ENCODE measurements around the gene GPR176.

The GPR176 gene

DNA sequence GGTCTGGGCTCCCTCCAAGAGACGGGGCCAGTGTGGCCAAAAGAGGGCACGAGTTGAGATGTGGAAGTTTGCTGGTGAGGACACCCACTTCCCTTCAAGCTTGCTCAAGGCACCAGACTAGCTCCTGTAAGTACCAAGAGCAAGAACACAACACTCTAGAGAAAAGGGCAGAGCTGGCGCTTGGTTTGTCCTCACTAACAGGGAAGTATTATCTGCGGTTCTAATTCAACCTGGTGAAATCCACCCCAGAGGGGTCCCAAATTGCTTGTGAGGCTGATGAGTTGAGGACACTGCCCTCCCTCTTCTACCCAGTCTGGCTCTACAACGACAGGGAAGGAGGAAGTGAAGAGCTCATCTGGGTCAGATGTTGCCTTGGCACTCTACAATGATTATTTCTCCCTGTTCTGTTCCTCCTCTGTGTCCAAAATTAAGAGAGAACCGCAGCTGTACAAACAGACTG lies 120.5 kb downstream of the GPR176 start:
- no peaks in the 10 kb centered on the region for H3K36me3 ChIP-seq (ENCODE audit: control insufficient read depth, insufficient read depth, low read length)
- H3K9me3 ChIP-seq (ENCODE audit: control insufficient read depth, low read length): no peaks in the 10 kb centered on the region
- no peaks in the 10 kb centered on the region for H3K27me3 ChIP-seq (ENCODE audit: control insufficient read depth, insufficient read depth, low read length, poor library complexity, severe bottlenecking)
- no peak overlapping the region for H3K27ac ChIP-seq (ENCODE audit: insufficient read depth, low read depth, low read length, poor library complexity, severe bottlenecking)
- 93 to 95% methylated on average over 6 of the region's 6 CpGs for WGBS, 2 experiments
- no peaks in the 10 kb centered on the region for H3K4me1 ChIP-seq (ENCODE audit: control insufficient read depth, insufficient read depth, low read length)
- H3K4me3 ChIP-seq (ENCODE audit: insufficient read depth, low read depth, low read length): no peak overlapping the region

- H3K27me3 ChIP-seq (ENCODE audit: control insufficient read depth, insufficient read depth, low read length, poor library complexity, severe bottlenecking): no peaks in the 10 kb centered on the region
- H3K4me1 ChIP-seq (ENCODE audit: control insufficient read depth, insufficient read depth, low read length): no peaks in the 10 kb centered on the region
- no peak overlapping the region for H3K27ac ChIP-seq (ENCODE audit: insufficient read depth, low read depth, low read length, poor library complexity, severe bottlenecking)
- no peak overlapping the region for H3K4me3 ChIP-seq (ENCODE audit: insufficient read depth, low read depth, low read length)
- no peaks in the 10 kb centered on the region for H3K9me3 ChIP-seq (ENCODE audit: control insufficient read depth, low read length)
- 87 to 90% methylated on average over 4 to 6 of the region's 6 CpGs for WGBS, 2 experiments
- no peaks in the 10 kb centered on the region for H3K36me3 ChIP-seq (ENCODE audit: control insufficient read depth, insufficient read depth, low read length)
Measured at GRCh38 chr15:39798382-39798781, 121.7 kb downstream of the GPR176 start.

- Histone ChIP-seq H3K9me3 (ENCODE audit: control insufficient read depth, low read length) (no peaks in the 10 kb centered on the region), H3K27ac (ENCODE audit: insufficient read depth, low read depth, low read length, poor library complexity, severe bottlenecking) (no peak overlapping the region), H3K4me1 (ENCODE audit: control insufficient read depth, insufficient read depth, low read length) (no peaks in the 10 kb centered on the region), H3K27me3 (ENCODE audit: control insufficient read depth, insufficient read depth, low read length, poor library complexity, severe bottlenecking) (no peaks in the 10 kb centered on the region), H3K4me3 (ENCODE audit: insufficient read depth, low read depth, low read length) (no peak overlapping the region), H3K36me3 (ENCODE audit: control insufficient read depth, insufficient read depth, low read length) (no peaks in the 10 kb centered on the region)
- 93 to 95% methylated on average over 6 of the region's 6 CpGs for WGBS, 2 experiments
Measured at GRCh38 chr15:39797407-39797806, 122.7 kb downstream of the GPR176 start.

- 89 to 97% methylated on average over 4 to 5 of the region's 5 CpGs for WGBS, 2 experiments
- Histone ChIP-seq H3K4me3 (ENCODE audit: insufficient read depth, low read depth, low read length) (no peak overlapping the region), H3K27ac (ENCODE audit: insufficient read depth, low read depth, low read length, poor library complexity, severe bottlenecking) (no peak overlapping the region), H3K4me1 (ENCODE audit: control insufficient read depth, insufficient read depth, low read length) (no peaks in the 10 kb centered on the region), H3K9me3 (ENCODE audit: control insufficient read depth, low read length) (no peaks in the 10 kb centered on the region), H3K36me3 (ENCODE audit: control insufficient read depth, insufficient read depth, low read length) (no peaks in the 10 kb centered on the region), H3K27me3 (ENCODE audit: control insufficient read depth, insufficient read depth, low read length, poor library complexity, severe bottlenecking) (no peaks in the 10 kb centered on the region)
Measured at GRCh38 chr15:39796601-39797000, 123.5 kb downstream of the GPR176 start.

DNA sequence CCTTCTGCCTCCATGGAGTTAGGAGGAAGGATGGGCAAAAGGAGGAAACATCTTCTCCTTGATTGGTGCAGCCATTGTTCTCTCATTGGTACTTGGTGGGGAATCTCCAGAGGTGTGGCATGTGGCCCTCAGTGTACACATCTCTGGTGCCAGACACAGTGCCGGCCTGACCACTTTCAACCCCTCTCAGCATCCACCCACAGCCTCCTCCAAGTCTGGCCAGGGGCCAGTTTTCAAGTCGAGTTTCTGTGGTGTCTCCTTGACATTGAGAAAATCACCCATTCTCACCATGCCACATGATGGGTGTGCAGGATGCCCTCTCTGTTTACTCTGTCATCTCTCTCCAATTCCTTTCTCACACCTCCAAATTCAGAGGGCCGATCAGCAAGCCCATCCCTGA lies 124.6 kb downstream of the GPR176 start:
- Histone ChIP-seq H3K36me3 (ENCODE audit: control insufficient read depth, insufficient read depth, low read length) (no peaks in the 10 kb centered on the region), H3K27me3 (ENCODE audit: control insufficient read depth, insufficient read depth, low read length, poor library complexity, severe bottlenecking) (no peaks in the 10 kb centered on the region), H3K27ac (ENCODE audit: insufficient read depth, low read depth, low read length, poor library complexity, severe bottlenecking) (no peak overlapping the region), H3K4me1 (ENCODE audit: control insufficient read depth, insufficient read depth, low read length) (no peaks in the 10 kb centered on the region), H3K4me3 (ENCODE audit: insufficient read depth, low read depth, low read length) (no peak overlapping the region), H3K9me3 (ENCODE audit: control insufficient read depth, low read length) (no peaks in the 10 kb centered on the region)
- 93% methylated on average over 3 of the region's 3 CpGs for WGBS, 2 experiments

DNA sequence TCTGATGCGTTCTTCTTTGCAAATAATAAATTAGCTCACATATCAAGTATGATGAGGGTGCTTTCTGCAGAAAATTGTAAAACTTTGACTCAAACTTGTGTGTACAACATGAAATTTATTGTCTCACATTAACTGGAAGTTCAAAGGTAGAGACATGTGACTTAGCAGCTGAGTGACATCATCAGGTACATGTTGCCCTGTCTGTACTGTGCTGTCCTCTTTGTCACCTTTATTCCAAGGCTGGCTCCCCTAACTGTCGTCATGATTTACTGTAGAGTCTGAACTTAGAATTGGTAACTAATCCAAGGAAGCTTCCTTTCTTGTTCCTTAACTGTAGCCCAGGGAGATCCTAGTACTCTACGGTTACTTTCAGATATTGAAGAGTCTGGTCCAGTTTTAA lies 125.1 kb downstream of the GPR176 start:
- WGBS, 2 experiments: 92 to 96% methylated on average over 2 to 3 of the region's 3 CpGs
- Histone ChIP-seq H3K9me3 (ENCODE audit: control insufficient read depth, low read length) (no peaks in the 10 kb centered on the region), H3K4me1 (ENCODE audit: control insufficient read depth, insufficient read depth, low read length) (no peaks in the 10 kb centered on the region), H3K4me3 (ENCODE audit: insufficient read depth, low read depth, low read length) (no peak overlapping the region), H3K27me3 (ENCODE audit: control insufficient read depth, insufficient read depth, low read length, poor library complexity, severe bottlenecking) (no peaks in the 10 kb centered on the region), H3K27ac (ENCODE audit: insufficient read depth, low read depth, low read length, poor library complexity, severe bottlenecking) (no peak overlapping the region), H3K36me3 (ENCODE audit: control insufficient read depth, insufficient read depth, low read length) (no peaks in the 10 kb centered on the region)

- Histone ChIP-seq H3K36me3 (ENCODE audit: control insufficient read depth, insufficient read depth, low read length) (no peaks in the 10 kb centered on the region), H3K4me1 (ENCODE audit: control insufficient read depth, insufficient read depth, low read length) (no peaks in the 10 kb centered on the region), H3K4me3 (ENCODE audit: insufficient read depth, low read depth, low read length) (no peak overlapping the region), H3K27me3 (ENCODE audit: control insufficient read depth, insufficient read depth, low read length, poor library complexity, severe bottlenecking) (no peaks in the 10 kb centered on the region), H3K27ac (ENCODE audit: insufficient read depth, low read depth, low read length, poor library complexity, severe bottlenecking) (no peak overlapping the region), H3K9me3 (ENCODE audit: control insufficient read depth, low read length) (no peaks in the 10 kb centered on the region)
- 94 to 98% methylated on average over 4 of the region's 4 CpGs for WGBS, 2 experiments
Measured at GRCh38 chr15:39793923-39794322, 126.1 kb downstream of the GPR176 start.

DNA sequence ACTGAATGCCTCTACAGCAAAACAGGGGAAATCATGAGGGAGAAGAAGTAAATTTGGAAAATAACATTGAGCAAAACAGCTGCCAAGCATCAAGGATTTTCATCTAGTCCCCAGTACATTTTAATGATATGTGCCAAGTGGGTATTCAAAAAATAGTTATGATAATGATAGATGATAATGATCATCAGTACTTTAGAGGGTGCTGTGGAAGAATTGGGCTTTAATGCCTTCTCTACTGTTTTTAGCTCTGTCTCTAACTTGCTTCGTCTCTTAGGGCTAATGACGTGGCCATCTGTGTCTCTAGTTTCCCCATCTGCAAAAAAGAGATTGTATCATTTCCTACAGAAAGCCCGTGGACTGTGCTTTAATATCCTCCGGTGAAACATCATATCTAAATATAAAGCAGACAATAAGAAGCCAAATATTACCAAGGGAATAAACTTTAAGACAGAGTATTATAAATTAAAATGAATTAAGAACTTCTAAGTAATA lies 127.2 kb downstream of the GPR176 start:
- no peaks in the 10 kb centered on the region for H3K9me3 ChIP-seq (ENCODE audit: control insufficient read depth, low read length)
- no peaks in the 10 kb centered on the region for H3K36me3 ChIP-seq (ENCODE audit: control insufficient read depth, insufficient read depth, low read length)
- WGBS, 2 experiments: 93 to 97% methylated on average over 3 to 4 of the region's 4 CpGs
- peaks cover 6% of the 10 kb centered on the region for H3K4me1 ChIP-seq (ENCODE audit: control insufficient read depth, insufficient read depth, low read length)
- H3K4me3 ChIP-seq (ENCODE audit: insufficient read depth, low read depth, low read length): no peak overlapping the region
- H3K27me3 ChIP-seq (ENCODE audit: control insufficient read depth, insufficient read depth, low read length, poor library complexity, severe bottlenecking): no peaks in the 10 kb centered on the region
- no peak overlapping the region for H3K27ac ChIP-seq (ENCODE audit: insufficient read depth, low read depth, low read length, poor library complexity, severe bottlenecking)

GRCh38 chr15:39792025-39792843 lies 127.8 kb downstream of the GPR176 start:
- Histone ChIP-seq H3K27ac (ENCODE audit: insufficient read depth, low read depth, low read length, poor library complexity, severe bottlenecking) (no peak overlapping the region), H3K9me3 (ENCODE audit: control insufficient read depth, low read length) (no peaks in the 10 kb centered on the region), H3K4me1 (ENCODE audit: control insufficient read depth, insufficient read depth, low read length) (peaks cover 10% of the 10 kb centered on the region), H3K36me3 (ENCODE audit: control insufficient read depth, insufficient read depth, low read length) (no peaks in the 10 kb centered on the region), H3K4me3 (ENCODE audit: insufficient read depth, low read depth, low read length) (no peak overlapping the region), H3K27me3 (ENCODE audit: control insufficient read depth, insufficient read depth, low read length, poor library complexity, severe bottlenecking) (no peaks in the 10 kb centered on the region)
- WGBS, 2 experiments: 85 to 87% methylated on average over 5 of the region's 5 CpGs

- WGBS, 2 experiments: 90% methylated on average over 4 of the region's 4 CpGs
- H3K27ac ChIP-seq (ENCODE audit: insufficient read depth, low read depth, low read length, poor library complexity, severe bottlenecking): no peak overlapping the region
- no peaks in the 10 kb centered on the region for H3K36me3 ChIP-seq (ENCODE audit: control insufficient read depth, insufficient read depth, low read length)
- H3K9me3 ChIP-seq (ENCODE audit: control insufficient read depth, low read length): no peaks in the 10 kb centered on the region
- H3K27me3 ChIP-seq (ENCODE audit: control insufficient read depth, insufficient read depth, low read length, poor library complexity, severe bottlenecking): no peaks in the 10 kb centered on the region
- H3K4me1 ChIP-seq (ENCODE audit: control insufficient read depth, insufficient read depth, low read length): peaks cover 10% of the 10 kb centered on the region
- H3K4me3 ChIP-seq (ENCODE audit: insufficient read depth, low read depth, low read length): no peak overlapping the region
Measured at GRCh38 chr15:39789736-39790135, 130.3 kb downstream of the GPR176 start.
